ENCODE measurements around the gene NEUROG1.

DNA sequence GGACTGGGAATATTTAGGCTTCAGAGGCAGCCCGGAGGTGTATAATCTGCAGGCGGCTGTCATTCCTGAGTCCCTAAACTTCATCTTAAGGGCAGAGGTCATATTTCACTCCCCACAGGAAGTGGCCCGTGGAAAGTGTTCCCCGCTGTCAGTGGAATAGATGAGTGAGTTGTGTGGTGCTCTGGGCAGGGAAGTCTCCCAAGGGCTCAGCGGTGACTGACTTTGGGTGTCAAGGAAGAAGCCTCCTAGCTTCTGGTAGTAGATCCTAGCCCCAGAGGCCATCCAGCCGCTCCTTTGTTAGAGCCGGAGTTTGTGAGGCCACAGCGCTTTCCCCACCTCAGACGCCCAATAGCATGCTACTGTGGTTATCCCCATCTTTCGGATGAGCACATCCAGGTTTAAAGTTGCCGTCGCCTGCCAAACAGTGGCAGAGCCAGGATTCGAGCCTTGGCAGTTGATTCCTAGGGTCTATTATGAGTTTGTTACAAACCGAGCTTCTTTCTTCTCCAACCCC lies 44.7 kb downstream of the NEUROG1 start:
- TF ChIP-seq, protein P1, sequence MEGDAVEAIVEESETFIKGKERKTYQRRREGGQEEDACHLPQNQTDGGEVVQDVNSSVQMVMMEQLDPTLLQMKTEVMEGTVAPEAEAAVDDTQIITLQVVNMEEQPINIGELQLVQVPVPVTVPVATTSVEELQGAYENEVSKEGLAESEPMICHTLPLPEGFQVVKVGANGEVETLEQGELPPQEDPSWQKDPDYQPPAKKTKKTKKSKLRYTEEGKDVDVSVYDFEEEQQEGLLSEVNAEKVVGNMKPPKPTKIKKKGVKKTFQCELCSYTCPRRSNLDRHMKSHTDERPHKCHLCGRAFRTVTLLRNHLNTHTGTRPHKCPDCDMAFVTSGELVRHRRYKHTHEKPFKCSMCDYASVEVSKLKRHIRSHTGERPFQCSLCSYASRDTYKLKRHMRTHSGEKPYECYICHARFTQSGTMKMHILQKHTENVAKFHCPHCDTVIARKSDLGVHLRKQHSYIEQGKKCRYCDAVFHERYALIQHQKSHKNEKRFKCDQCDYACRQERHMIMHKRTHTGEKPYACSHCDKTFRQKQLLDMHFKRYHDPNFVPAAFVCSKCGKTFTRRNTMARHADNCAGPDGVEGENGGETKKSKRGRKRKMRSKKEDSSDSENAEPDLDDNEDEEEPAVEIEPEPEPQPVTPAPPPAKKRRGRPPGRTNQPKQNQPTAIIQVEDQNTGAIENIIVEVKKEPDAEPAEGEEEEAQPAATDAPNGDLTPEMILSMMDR (IDR thresholded peaks at IDR 0.05) = no peak
- no peak for TF ChIP-seq POLR2A (IDR thresholded peaks at IDR 0.05)

Data from transverse colon (tissue), 3 donors.